Esophagus (tissue), 2 donors: ENCODE results near the gene RAB27A. TPM values are rescaled to one million over a fixed set of nuclear protein-coding genes. Genes with fewer than 3 reads are reported as not detected.

Source experiments
- H3K27ac ChIP-seq, 2 donors: one replicate each; pipeline ENCODE4 v1.5.1; 2013; ENCODE audit warnings: low read depth in 2 of 2, mild to moderate bottlenecking in 2 of 2, inconsistent platforms in 1 of 2, low read length in 1 of 2, moderate library complexity in 1 of 2
- H3K27me3 ChIP-seq, 2 donors: one replicate each; pipeline ENCODE4 v1.6.1; 2013; ENCODE audit warnings: low read length in 2 of 2, control low read depth in 1 of 2, mild to moderate bottlenecking in 1 of 2; ENCODE audit not compliant: insufficient read depth in 2 of 2, control insufficient read depth in 1 of 2
- H3K36me3 ChIP-seq, 2 donors: one replicate each; pipeline ENCODE4 v1.6.1; 2013; ENCODE audit warnings: low read length in 1 of 2; ENCODE audit not compliant: control insufficient read depth in 2 of 2, insufficient read depth in 2 of 2
- H3K4me1 ChIP-seq, 2 donors: one replicate each; pipeline ENCODE4 v1.6.1; 2013; ENCODE audit warnings: low read length in 1 of 2; ENCODE audit not compliant: control insufficient read depth in 2 of 2, insufficient read depth in 2 of 2
- H3K4me3 ChIP-seq, 2 donors: one replicate each; pipeline ENCODE4 v1.5.1; 2013; ENCODE audit warnings: low read length in 2 of 2, mild to moderate bottlenecking in 2 of 2, low read depth in 1 of 2, moderate library complexity in 1 of 2
- H3K9me3 ChIP-seq, 2 donors: one replicate each; pipeline ENCODE4 v1.6.1; 2013; ENCODE audit warnings: mild to moderate bottlenecking in 2 of 2, low read depth in 1 of 2, low read length in 1 of 2, moderate library complexity in 1 of 2; ENCODE audit not compliant: control insufficient read depth in 2 of 2, insufficient read depth in 1 of 2
- WGBS, 2 donors: extraction: QIAGEN DNeasy Blood & Tissue Kit; methylation state at CpG; one replicate each; pipeline ENCODE4 v1.1.7; 2013; 5-methylcytosine and 5-hydroxymethylcytosine counted together
- polyA plus RNA-seq, 2 donors: library from polyadenylated mRNA; stranded (reverse); fragments of 200-250 nt; gene quantifications; one replicate each; pipeline ENCODE4 v1.2.3, GENCODE V29; 2013
- donor health status: healthy with polysubstance abuse.
- donor health status: Bipolar disorder and iron deficiency.

The RAB27A gene
- polyA plus RNA-seq, result 10 to 100 TPM; 10.2 to 20.9 TPM

GRCh38 chr15:55289746-55290527 is at the start of gene RAB27A:
RAB27A (minus strand) TSS chr15:55289813; CDS start chr15:55234934, 54,879 bp downstream.
- peaks cover 0 to 2% of the 10 kb centered on the region in 2 donors for H3K4me1 ChIP-seq
- H3K27ac ChIP-seq, result peak within 1 kb of the TSS; percentile 87 to 96
- H3K9me3 ChIP-seq, result no peaks in the 10 kb centered on the region
- H3K4me3 ChIP-seq, result peak within 1 kb of the TSS; percentile 81 to 92
- 0 to 1% methylated on average over 66 to 69 of the region's 69 CpGs for WGBS, 2 donors
- no peaks in the 10 kb centered on the region for H3K36me3 ChIP-seq
- H3K27me3 ChIP-seq, result no peaks in the 10 kb centered on the region

GRCh38 chr15:55337160-55337559 is 47.5 kb upstream of the RAB27A start:
- Histone ChIP-seq H3K27ac (no peak overlapping the region), H3K27me3 (no peaks in the 10 kb centered on the region), H3K36me3 (peaks cover 2 to 5% of the 10 kb centered on the region in 2 donors), H3K9me3 (no peaks in the 10 kb centered on the region), H3K4me1 (no peaks in the 10 kb centered on the region), H3K4me3 (no peak overlapping the region)
- WGBS, 2 donors, result 96 to 98% methylated on average over 1 of the region's 1 CpG

GRCh38 chr15:55334997-55335396 is 45.4 kb upstream of the RAB27A start:
- WGBS, 2 donors, result 90 to 94% methylated on average over 1 of the region's 1 CpG
- H3K36me3 ChIP-seq, result peaks cover 2 to 9% of the 10 kb centered on the region in 2 donors
- no peaks in the 10 kb centered on the region for H3K4me1 ChIP-seq

GRCh38 chr15:55334371-55334770 is 44.8 kb upstream of the RAB27A start:
- Histone ChIP-seq H3K4me3 (no peak overlapping the region), H3K9me3 (no peaks in the 10 kb centered on the region), H3K36me3 (peaks cover 2 to 9% of the 10 kb centered on the region in 2 donors), H3K27ac (no peak overlapping the region), H3K4me1 (no peaks in the 10 kb centered on the region), H3K27me3 (no peaks in the 10 kb centered on the region)
- WGBS, 2 donors, result 88 to 96% methylated on average over 5 of the region's 5 CpGs

More at GRCh38 chr15:55334997-55335396, 45.4 kb upstream of the RAB27A start:
- Histone ChIP-seq H3K27me3 (no peaks in the 10 kb centered on the region), H3K9me3 (no peaks in the 10 kb centered on the region), H3K4me3 (no peak overlapping the region), H3K27ac (no peak overlapping the region)

GRCh38 chr15:55327387-55327786 is 37.8 kb upstream of the RAB27A start:
- Histone ChIP-seq H3K4me3 (no peak overlapping the region), H3K27me3 (no peaks in the 10 kb centered on the region), H3K9me3 (no peaks in the 10 kb centered on the region), H3K4me1 (no peaks in the 10 kb centered on the region), H3K36me3 (peaks cover 0 to 4% of the 10 kb centered on the region in 2 donors), H3K27ac (no peak overlapping the region)
- WGBS, 2 donors, result 76 to 88% methylated on average over 1 of the region's 1 CpG

- Histone ChIP-seq H3K9me3 (no peaks in the 10 kb centered on the region), H3K4me3 (no peak overlapping the region), H3K36me3 (no peaks in the 10 kb centered on the region), H3K27me3 (no peaks in the 10 kb centered on the region), H3K4me1 (no peaks in the 10 kb centered on the region), H3K27ac (no peak overlapping the region)
- WGBS, 2 donors, result 87 to 89% methylated on average over 5 of the region's 5 CpGs
Observed at GRCh38 chr15:55322467-55322866, 32.9 kb upstream of the RAB27A start.

- Histone ChIP-seq H3K9me3 (no peaks in the 10 kb centered on the region), H3K27me3 (no peaks in the 10 kb centered on the region), H3K36me3 (no peaks in the 10 kb centered on the region), H3K27ac (no peak overlapping the region), H3K4me3 (no peak overlapping the region), H3K4me1 (no peaks in the 10 kb centered on the region)
- 78 to 86% methylated on average over 1 of the region's 1 CpG for WGBS, 2 donors
Observed at GRCh38 chr15:55320963-55321362, 31.4 kb upstream of the RAB27A start.

- 22 to 31% methylated on average over 2 of the region's 2 CpGs for WGBS, 2 donors
- Histone ChIP-seq H3K27me3 (no peaks in the 10 kb centered on the region), H3K27ac (no peak overlapping the region), H3K36me3 (no peaks in the 10 kb centered on the region), H3K4me3 (no peak overlapping the region), H3K4me1 (no peaks in the 10 kb centered on the region), H3K9me3 (no peaks in the 10 kb centered on the region)
Observed at GRCh38 chr15:55320238-55320550, 30.6 kb upstream of the RAB27A start.

GRCh38 chr15:55319537-55320237 is 30.1 kb upstream of the RAB27A start:
- Histone ChIP-seq H3K27me3 (no peaks in the 10 kb centered on the region), H3K27ac (peak overlapping the region; percentile 90 to 93), H3K4me3 (peak overlapping the region; percentile 89 to 98), H3K36me3 (no peaks in the 10 kb centered on the region), H3K4me1 (no peaks in the 10 kb centered on the region), H3K9me3 (no peaks in the 10 kb centered on the region)
- 35 to 41% methylated on average over 4 of the region's 4 CpGs for WGBS, 2 donors
